GM23338 (cell line): Measurements from ENCODE around the gene DUSP18. TPM values are rescaled to one million over a fixed set of nuclear protein-coding genes. Genes with fewer than 3 reads are reported as not detected.

Experiments used
- ATAC-seq: fragments of 200-7000 bp; cut with Tn5 transposase; 3 replicates; pipeline ENCODE4 v1.9.1; 2020
- DNase-seq: peaks from one replicate; pipeline ENCODE4 v3.0.0-alpha.2; 2015; ENCODE audit warnings: low spot score
- H2AFZ ChIP-seq: fragments of 200-600 bp; sonication (generic); 2 replicates; pipeline ENCODE4 v1.8.0; 2016; ENCODE audit warnings: antibody characterized with exemption, mild to moderate bottlenecking, moderate library complexity
- H3F3A ChIP-seq: fragments of 200-600 bp; sonication (generic); replicated peaks from 2 replicates; pipeline ENCODE4 v1.8.0; 2017; ENCODE audit warnings: antibody characterized with exemption, mixed run types, low read depth
- H3K27ac ChIP-seq: fragments of 200-600 bp; sonication (generic); 2 replicates; pipeline ENCODE4 v1.6.1; 2016; ENCODE audit warnings: low read depth
- H3K27me3 ChIP-seq: fragments of 200-600 bp; sonication (generic); 2 replicates; pipeline ENCODE4 v1.8.0; 2016; ENCODE audit warnings: mild to moderate bottlenecking, mixed run types, moderate library complexity; ENCODE audit not compliant: insufficient read depth
- H3K36me3 ChIP-seq: fragments of 200-600 bp; sonication (generic); 2 replicates; pipeline ENCODE4 v1.8.0; 2016; ENCODE audit warnings: mild to moderate bottlenecking; ENCODE audit not compliant: insufficient read depth
- H3K4me1 ChIP-seq: fragments of 200-600 bp; sonication (generic); 2 replicates; pipeline ENCODE4 v1.8.0; 2016; ENCODE audit warnings: mild to moderate bottlenecking, moderate library complexity; ENCODE audit not compliant: insufficient read depth
- H3K4me2 ChIP-seq: fragments of 200-600 bp; sonication (generic); 2 replicates; pipeline ENCODE4 v1.7.1; 2017; ENCODE audit warnings: mixed run types
- H3K4me3 ChIP-seq: fragments of 200-600 bp; sonication (generic); 2 replicates; pipeline ENCODE4 v1.6.1; 2016; ENCODE audit warnings: mixed run types
- H3K79me2 ChIP-seq: fragments of 200-600 bp; sonication (generic); replicated peaks from 2 replicates; pipeline ENCODE4 v1.8.0; 2017; ENCODE audit warnings: mild to moderate bottlenecking; ENCODE audit not compliant: insufficient read depth
- H3K9me2 ChIP-seq: fragments of 200-600 bp; sonication (generic); 2 replicates; pipeline ENCODE4 v1.8.0; 2017; ENCODE audit not compliant: insufficient read depth
- H4K20me1 ChIP-seq: fragments of 200-600 bp; sonication (generic); replicated peaks from 2 replicates; pipeline ENCODE4 v1.8.0; 2017; ENCODE audit warnings: mild to moderate bottlenecking; ENCODE audit not compliant: insufficient read depth
- H3K27ac Mint-ChIP-seq: 2 replicates; pipeline ENCODE4 v1.8.0; 2020; ENCODE audit warnings: inconsistent platforms, mild to moderate bottlenecking, moderate library complexity, mixed read lengths
- H3K27me3 Mint-ChIP-seq: 3 replicates; pipeline ENCODE4 v1.8.0; 2022; ENCODE audit warnings: low read depth, mild to moderate bottlenecking, moderate library complexity, mixed read lengths, inconsistent platforms; ENCODE audit not compliant: insufficient read depth, poor library complexity
- H3K36me3 Mint-ChIP-seq: 3 replicates; pipeline ENCODE4 v1.8.0; 2021; ENCODE audit warnings: low read depth, mild to moderate bottlenecking, inconsistent platforms, moderate library complexity, mixed read lengths
- H3K4me1 Mint-ChIP-seq: 3 replicates; pipeline ENCODE4 v1.8.0; 2020; ENCODE audit warnings: mild to moderate bottlenecking, inconsistent platforms, mixed read lengths
- H3K4me3 Mint-ChIP-seq: 3 replicates; pipeline ENCODE4 v1.8.0; 2021; ENCODE audit warnings: moderate library complexity, mild to moderate bottlenecking, inconsistent platforms, mixed read lengths
- H3K9me3 Mint-ChIP-seq: 3 replicates; pipeline ENCODE4 v1.8.0; 2020; ENCODE audit warnings: moderate library complexity, mild to moderate bottlenecking, inconsistent platforms, mixed read lengths
- ETS1 ChIP-seq: IDR thresholded peaks from 2 replicates; pipeline ENCODE4 v1.6.1; 2016; ENCODE audit warnings: antibody characterized with exemption
- EZH2phosphoT487 ChIP-seq: fragments of 200-600 bp; sonication (generic); IDR thresholded peaks from one replicate; pipeline ENCODE4 v1.8.1; 2018; ENCODE audit warnings: antibody characterized with exemption; ENCODE audit not compliant: unreplicated experiment
- JUNB ChIP-seq: IDR thresholded peaks from one replicate; pipeline ENCODE4 v1.6.1; 2016; ENCODE audit warnings: antibody characterized with exemption; ENCODE audit not compliant: unreplicated experiment
- NANOG ChIP-seq: IDR thresholded peaks from 2 replicates; pipeline ENCODE4 v1.6.1; 2016; ENCODE audit warnings: antibody characterized with exemption, borderline replicate concordance
- POLR2AphosphoS5 ChIP-seq: IDR thresholded peaks from 2 replicates; pipeline ENCODE4 v1.6.1; 2016; ENCODE audit warnings: antibody characterized with exemption, low read depth
- REST ChIP-seq: IDR thresholded peaks from one replicate; pipeline ENCODE4 v1.6.1; 2018; ENCODE audit warnings: antibody characterized with exemption; ENCODE audit not compliant: unreplicated experiment
- STAT1 ChIP-seq: IDR thresholded peaks from one replicate; pipeline ENCODE4 v1.6.1; 2016; ENCODE audit warnings: antibody characterized with exemption; ENCODE audit not compliant: unreplicated experiment
- ZNF114 ChIP-seq: fragments of 250-450 bp; sonication (Bioruptor Pico); IDR thresholded peaks from 2 replicates; pipeline ENCODE4 v1.5.0; 2020; ENCODE audit warnings: mild to moderate bottlenecking, moderate library complexity
- ZNF331 ChIP-seq: fragments of 250-450 bp; sonication (Bioruptor Pico); IDR thresholded peaks from 2 replicates; pipeline ENCODE4 v1.5.0; 2020; ENCODE audit warnings: low read depth, mild to moderate bottlenecking, moderate library complexity
- ZNF462 ChIP-seq: fragments of 250-450 bp; sonication (Bioruptor Pico); IDR thresholded peaks from 2 replicates; pipeline ENCODE4 v1.5.0; 2020; ENCODE audit warnings: mild to moderate bottlenecking, moderate library complexity
- polyA plus RNA-seq: library from polyadenylated mRNA; unstranded; fragments of >200 nt; fragmentation: Nextera tagmentation; extraction: Ambion mirVana; gene quantifications from 2 replicates; pipeline ENCODE4 v1.2.1, GENCODE V29; 2016
- total RNA-seq: library from RNA; depleted of rRNA; stranded (reverse); fragments of >200 nt; shearing (Covaris generic); gene quantifications from 2 replicates; pipeline ENCODE4 v1.2.3, GENCODE V29; 2014

Gene DUSP18
- total and polyA plus RNA-seq, 2 experiments from 2014 or later: 2.2 to 2.7 TPM

GRCh38 chr22:30704978-30705377 is 37.3 kb upstream of the DUSP18 start (continued):
- TF ChIP-seq ZNF462 (CRISPR knock-in tag) (no peak), JUNB (no peak), REST (no peak)

GRCh38 chr22:30702856-30703255 is 35.2 kb upstream of the DUSP18 start:
- Histone ChIP-seq H3K4me2 (no peak overlapping the region), H3K4me3 (no peak overlapping the region), H3K27me3 (no peaks in the 10 kb centered on the region), H3K27ac (no peak overlapping the region), H3K79me2 (no peaks in the 10 kb centered on the region), H2AFZ (no peak overlapping the region), H3F3A (no peaks in the 10 kb centered on the region), H4K20me1 (no peaks in the 10 kb centered on the region), H3K36me3 (no peaks in the 10 kb centered on the region), H3K4me1 (no peaks in the 10 kb centered on the region), H3K9me2 (no peaks in the 10 kb centered on the region)
- Mint-ChIP-seq H3K9me3 (no peaks in the 10 kb centered on the region; the same call in 2 of the 3 replicates), H3K27me3 (peaks cover 3% of the 10 kb centered on the region), H3K36me3 (no peaks in the 10 kb centered on the region), H3K27ac (no peak overlapping the region), H3K4me1 (peaks cover 13% of the 10 kb centered on the region), H3K4me3 (no peak overlapping the region)
- ATAC-seq (no peak), DNase-seq (no peak)
- TF ChIP-seq ETS1 (no peak), POLR2AphosphoS5 (no peak), NANOG (no peak), REST (no peak), STAT1 (no peak), ZNF114 (CRISPR knock-in tag) (no peak), ZNF331 (CRISPR knock-in tag) (no peak), EZH2phosphoT487 (no peak)
